Tibial artery (tissue), 4 donors: ENCODE data around the gene DLK2.

Source experiments
- DNase-seq, 2 donors: peaks; one replicate each; pipeline ENCODE4 v3.0.0-alpha.2; 2019
- H3K27ac ChIP-seq, 2 donors: fragments of 200-600 bp; sonication (generic) in 1 of 2; 1 replicate in 1 of 2; 2 replicates in 1 of 2; pipeline ENCODE4 v1.5.1; 2018 to 2019; ENCODE audit warnings: mild to moderate bottlenecking in 1 of 2
- H3K27me3 ChIP-seq, 2 donors: fragments of 200-600 bp; sonication (generic) in 1 of 2; one replicate each; pipeline versions ENCODE4 v1.5.1 to v1.6.0; 2016 to 2019
- H3K36me3 ChIP-seq, 3 donors: fragments of 200-600 bp; sonication (generic) in 2 of 3; one replicate each; pipeline ENCODE4 v1.5.1; 2016 to 2019; ENCODE audit warnings: mild to moderate bottlenecking in 2 of 3
- H3K4me1 ChIP-seq, 4 donors: fragments of 200-600 bp; sonication (generic) in 2 of 4; 1 replicate in 3 of 4; 2 replicates in 1 of 4; pipeline ENCODE4 v1.5.1; 2016 to 2019
- H3K4me3 ChIP-seq, 2 donors: fragments of 200-600 bp; sonication (generic) in 1 of 2; 1 replicate in 1 of 2; 2 replicates in 1 of 2; pipeline ENCODE4 v1.5.1; 2018 to 2019; ENCODE audit warnings: mild to moderate bottlenecking in 2 of 2
- H3K9me3 ChIP-seq, 3 donors: fragments of 200-600 bp; sonication (generic) in 1 of 3; one replicate each; pipeline ENCODE4 v1.5.1; 2016 to 2019
- intact Hi-C: fragments of 100-400 bp; cut with DNase I; formaldehyde crosslinking; loops from one replicate; pipeline ENCODE4 v1.15.0; 2023; ENCODE audit warnings: low total_unique reads
- TF ChIP-seq, protein P1 (sequence below), 2 experiments: fragments of 200-600 bp in 1 of 2; fragments of 450-650 bp in 1 of 2; IDR thresholded peaks; one replicate each; pipeline ENCODE4 v1.5.1; 2017 to 2019; ENCODE audit warnings: antibody characterized with exemption in 2 of 2, mild to moderate bottlenecking in 1 of 2, moderate library complexity in 1 of 2

Gene DLK2

DNA sequence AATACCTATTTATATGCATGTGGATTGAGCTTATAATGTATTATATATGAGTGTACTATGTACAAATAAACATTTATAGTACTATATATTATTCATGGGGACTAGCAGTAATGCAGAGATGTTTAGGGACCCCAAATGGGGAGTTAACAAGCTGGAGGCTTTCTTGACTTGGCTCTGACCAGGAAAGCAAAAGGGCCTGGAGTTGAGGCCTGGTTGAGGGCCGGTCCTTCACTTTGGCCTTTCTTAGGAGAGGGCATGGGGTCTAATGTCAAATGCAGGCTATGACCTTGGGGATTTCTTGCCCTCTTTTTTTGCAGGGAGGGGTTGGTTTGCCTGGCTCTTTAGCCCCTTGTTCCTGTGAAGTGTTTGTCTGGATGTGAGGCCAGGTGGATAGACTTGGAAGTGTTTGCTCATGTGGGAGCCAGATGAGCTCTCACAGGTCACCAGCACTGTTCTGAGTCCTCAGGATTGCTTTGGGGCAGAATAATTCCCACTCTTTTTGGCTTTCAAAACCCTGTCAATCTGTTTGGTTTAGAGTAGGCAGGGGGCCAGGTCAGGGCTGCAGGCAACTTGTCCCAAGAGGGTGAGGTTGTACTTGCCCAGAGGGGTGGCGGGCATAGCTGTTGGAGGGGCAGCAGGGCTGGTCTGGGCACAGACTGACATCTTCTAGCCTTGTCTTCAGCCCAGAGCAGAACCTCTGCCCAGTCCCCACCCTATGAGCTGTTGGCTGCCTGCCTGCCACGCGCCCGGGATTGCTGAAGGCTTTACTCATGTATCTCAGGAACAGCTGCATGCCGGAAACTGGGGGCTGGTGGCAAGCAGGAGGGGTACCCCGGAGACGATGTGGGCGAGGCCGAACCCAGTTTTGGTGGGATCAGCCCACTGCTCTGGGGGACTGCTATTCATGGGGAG, 36.7 kb upstream of the DLK2 start:
- no peaks in the 10 kb centered on the region for H3K27me3 ChIP-seq
- TF ChIP-seq, protein P1, sequence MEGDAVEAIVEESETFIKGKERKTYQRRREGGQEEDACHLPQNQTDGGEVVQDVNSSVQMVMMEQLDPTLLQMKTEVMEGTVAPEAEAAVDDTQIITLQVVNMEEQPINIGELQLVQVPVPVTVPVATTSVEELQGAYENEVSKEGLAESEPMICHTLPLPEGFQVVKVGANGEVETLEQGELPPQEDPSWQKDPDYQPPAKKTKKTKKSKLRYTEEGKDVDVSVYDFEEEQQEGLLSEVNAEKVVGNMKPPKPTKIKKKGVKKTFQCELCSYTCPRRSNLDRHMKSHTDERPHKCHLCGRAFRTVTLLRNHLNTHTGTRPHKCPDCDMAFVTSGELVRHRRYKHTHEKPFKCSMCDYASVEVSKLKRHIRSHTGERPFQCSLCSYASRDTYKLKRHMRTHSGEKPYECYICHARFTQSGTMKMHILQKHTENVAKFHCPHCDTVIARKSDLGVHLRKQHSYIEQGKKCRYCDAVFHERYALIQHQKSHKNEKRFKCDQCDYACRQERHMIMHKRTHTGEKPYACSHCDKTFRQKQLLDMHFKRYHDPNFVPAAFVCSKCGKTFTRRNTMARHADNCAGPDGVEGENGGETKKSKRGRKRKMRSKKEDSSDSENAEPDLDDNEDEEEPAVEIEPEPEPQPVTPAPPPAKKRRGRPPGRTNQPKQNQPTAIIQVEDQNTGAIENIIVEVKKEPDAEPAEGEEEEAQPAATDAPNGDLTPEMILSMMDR (IDR thresholded peaks at IDR 0.05), result no peak
- H3K4me3 ChIP-seq, result no peak overlapping the region
- H3K27ac ChIP-seq, result peak overlapping the region; percentile 34 to 37
- intact Hi-C loops, result no loop called here
- peaks cover 0 to 47% (median 36%) of the 10 kb centered on the region in 4 donors for H3K4me1 ChIP-seq
- H3K36me3 ChIP-seq, result peaks cover 3 to 14% (median 5%) of the 10 kb centered on the region in 3 donors
- DNase-seq, result peak; percentile 83 to 88
- H3K9me3 ChIP-seq, result no peaks in the 10 kb centered on the region

DNA sequence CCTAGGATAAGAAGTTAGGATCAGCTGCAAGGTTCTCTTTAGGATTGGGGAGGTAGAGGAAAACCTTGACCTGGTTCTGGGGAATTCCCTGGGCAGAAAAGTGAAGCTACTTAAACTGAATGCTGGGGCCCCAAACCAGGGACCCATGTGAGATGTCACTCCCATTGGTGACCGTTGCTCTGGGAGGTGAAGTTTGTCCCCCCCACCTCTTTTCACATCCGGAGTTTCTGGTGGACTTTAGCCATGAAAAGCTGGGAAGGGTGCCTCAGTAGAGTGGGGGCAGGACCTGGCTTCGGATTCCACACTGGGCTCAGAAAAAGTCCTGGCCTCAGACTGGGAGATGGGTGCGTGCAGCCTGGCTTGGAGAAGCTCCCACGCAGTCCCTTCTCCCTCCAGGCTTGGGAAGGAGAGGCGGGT, 35.2 kb upstream of the DLK2 start:
- peaks cover 0 to 32% (median 22%) of the 10 kb centered on the region in 4 donors for H3K4me1 ChIP-seq
- intact Hi-C loops, result no loop called here
- no peaks in the 10 kb centered on the region for H3K9me3 ChIP-seq
- TF ChIP-seq, protein P1 (IDR thresholded peaks at IDR 0.05), result no peak
- H3K36me3 ChIP-seq, result peaks cover 3 to 20% (median 9%) of the 10 kb centered on the region in 3 donors
- DNase-seq, result no peak
- no peaks in the 10 kb centered on the region for H3K27me3 ChIP-seq
- H3K4me3 ChIP-seq, result no peak overlapping the region
- H3K27ac ChIP-seq, result no peak overlapping the region

DNA sequence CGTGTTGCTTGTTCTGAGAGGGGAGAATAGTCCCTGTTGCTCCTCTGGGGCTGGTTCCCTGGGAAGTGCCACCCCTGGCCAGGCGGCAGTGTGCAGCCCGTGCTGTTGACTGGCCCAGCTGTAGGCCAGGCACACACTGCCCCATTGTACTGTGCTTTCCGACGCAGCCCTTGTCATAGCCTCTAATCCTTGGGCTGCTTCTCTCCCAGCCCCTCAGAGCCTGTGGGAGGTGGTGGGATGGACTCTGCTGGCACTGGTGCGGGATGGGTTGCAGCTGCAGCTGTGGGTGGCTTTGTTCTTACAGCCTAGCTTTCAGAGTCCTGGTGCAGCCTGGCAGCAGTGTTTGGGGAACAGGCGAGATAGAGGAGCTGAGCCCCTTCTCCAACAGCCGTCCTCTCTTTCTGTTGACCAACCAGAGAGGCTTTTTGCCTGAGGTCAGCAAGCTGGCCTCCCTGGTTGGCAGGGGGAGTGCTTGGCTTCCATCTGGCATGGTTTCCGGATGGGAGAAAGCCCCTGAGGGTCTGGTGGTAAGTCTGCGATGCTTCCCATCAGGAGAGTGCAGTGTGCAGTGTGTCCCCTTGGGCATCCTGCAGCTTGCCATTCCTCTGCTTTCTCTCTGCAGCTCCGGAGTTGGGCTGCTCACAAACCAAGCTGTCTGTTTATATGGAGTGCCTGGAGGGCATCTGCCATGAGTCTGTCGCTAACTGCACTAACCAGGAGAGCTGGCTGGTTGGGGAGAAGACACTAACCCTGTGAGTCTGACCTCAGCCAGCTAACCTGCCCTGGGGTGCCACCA, 34.1 kb upstream of the DLK2 start:
- TF ChIP-seq, protein P1 (IDR thresholded peaks at IDR 0.05), result no peak
- intact Hi-C loops, result no loop called here
- H3K4me3 ChIP-seq, result no peak overlapping the region

DNA sequence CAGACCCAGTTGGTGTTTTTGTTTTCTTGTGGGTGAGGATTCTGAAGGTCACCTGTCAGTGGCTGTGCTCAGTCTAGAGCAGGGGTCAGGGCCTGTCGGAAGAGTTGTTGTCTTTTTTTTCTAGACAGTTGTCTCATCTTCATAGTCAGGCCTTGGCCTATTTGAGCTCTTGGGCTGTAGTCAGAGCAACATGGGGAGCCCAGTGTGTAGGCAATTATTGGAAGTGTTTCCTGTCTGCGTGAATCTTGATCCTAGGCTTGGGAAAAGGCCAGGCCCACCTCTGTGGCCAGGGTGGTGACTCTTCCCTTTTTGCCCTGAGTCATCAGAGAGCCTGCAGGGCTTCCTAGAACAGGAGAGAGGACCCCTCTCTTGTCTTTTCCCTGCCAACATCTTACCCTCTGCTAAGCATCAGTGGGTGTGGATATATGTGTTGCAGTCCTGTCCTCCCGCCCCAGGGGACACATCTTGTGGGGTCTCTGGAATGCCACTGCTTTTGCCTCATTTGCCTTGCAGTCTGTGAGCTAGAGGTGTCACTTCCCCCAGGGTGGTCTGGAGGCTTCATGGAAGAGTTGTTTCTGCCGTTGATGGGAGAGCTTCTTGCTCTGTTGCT, 33.4 kb upstream of the DLK2 start:
- DNase-seq, result no peak
- peaks cover 0 to 24% (median 15%) of the 10 kb centered on the region in 4 donors for H3K4me1 ChIP-seq
- intact Hi-C loops, result no loop called here
- TF ChIP-seq, protein P1 (IDR thresholded peaks at IDR 0.05), result no peak
- no peaks in the 10 kb centered on the region for H3K9me3 ChIP-seq
- no peaks in the 10 kb centered on the region for H3K27me3 ChIP-seq
- H3K36me3 ChIP-seq, result peaks cover 3 to 25% (median 9%) of the 10 kb centered on the region in 3 donors
- H3K4me3 ChIP-seq, result no peak overlapping the region
- no peak overlapping the region for H3K27ac ChIP-seq

More for the DNA sequence above, 34.1 kb upstream of the DLK2 start:
- H3K27ac ChIP-seq, result no peak overlapping the region
- no peaks in the 10 kb centered on the region for H3K9me3 ChIP-seq
- H3K4me1 ChIP-seq, result peaks cover 0 to 24% (median 15%) of the 10 kb centered on the region in 4 donors
- peaks cover 3 to 25% (median 9%) of the 10 kb centered on the region in 3 donors for H3K36me3 ChIP-seq
- no peak for DNase-seq
- H3K27me3 ChIP-seq, result no peaks in the 10 kb centered on the region

DNA sequence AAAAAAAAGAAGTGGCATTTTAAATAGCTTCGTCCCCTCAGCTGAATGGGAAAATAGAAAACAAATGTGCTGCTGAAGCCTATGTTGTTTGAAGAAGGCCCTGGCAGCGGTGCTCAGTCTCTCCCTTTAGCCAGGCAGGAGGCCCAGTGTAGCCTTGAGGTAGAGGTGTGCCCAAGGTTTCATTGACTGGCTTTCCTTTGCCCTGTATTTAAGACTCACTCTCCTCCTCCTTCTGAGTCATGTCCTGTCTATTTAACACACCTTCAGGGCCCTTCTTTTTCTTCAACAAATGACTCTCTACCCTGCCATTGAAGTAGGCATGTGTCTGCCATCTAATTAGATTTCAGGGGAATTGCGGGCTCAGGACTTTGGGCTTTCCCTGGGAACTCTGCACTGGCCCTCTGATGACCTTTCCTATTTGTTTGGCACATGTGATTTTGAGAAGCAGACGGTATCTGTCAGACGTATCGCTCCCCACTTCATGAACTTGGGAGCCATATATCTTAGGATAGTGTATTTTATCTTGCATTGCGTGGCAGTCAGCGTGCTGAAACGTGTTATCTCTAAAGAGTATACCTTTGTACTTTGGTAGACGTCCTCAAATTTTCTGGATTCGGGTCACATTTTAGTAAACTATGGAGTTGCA, 26.4 kb upstream of the DLK2 start:
- intact Hi-C loops, result no loop called here
- H3K36me3 ChIP-seq, result peaks cover 0 to 11% (median 4%) of the 10 kb centered on the region in 3 donors
- H3K4me3 ChIP-seq, result no peak overlapping the region
- no peaks in the 10 kb centered on the region for H3K27me3 ChIP-seq
- TF ChIP-seq, protein P1 (IDR thresholded peaks at IDR 0.05), result no peak
- no peak overlapping the region for H3K27ac ChIP-seq
- H3K4me1 ChIP-seq, result peaks cover 0 to 27% (median 20%) of the 10 kb centered on the region in 4 donors
- DNase-seq, result no peak
- no peaks in the 10 kb centered on the region for H3K9me3 ChIP-seq
